Ovary (tissue), 9 donors: ENCODE data around the gene RTL1. TPM values are rescaled to one million over a fixed set of nuclear protein-coding genes. Genes with fewer than 3 reads are reported as not detected.

Experiments used
- DNase-seq, 5 donors: peaks; one replicate each; pipeline ENCODE4 v3.0.0-alpha.2; 2019 to 2020
- H3K27ac ChIP-seq, 2 donors: fragments of 200-600 bp; one replicate each; pipeline versions ENCODE4 v1.5.1 to v1.8.0; 2019 to 2022
- H3K27me3 ChIP-seq: fragments of 200-600 bp; one replicate; pipeline ENCODE4 v1.8.0; 2022
- H3K36me3 ChIP-seq: fragments of 200-600 bp; sonication (generic); one replicate; pipeline ENCODE4 v1.5.1; 2019
- H3K4me1 ChIP-seq: one replicate; pipeline ENCODE4 v1.8.1; 2013; ENCODE audit warnings: mild to moderate bottlenecking, moderate library complexity; ENCODE audit not compliant: insufficient read depth
- H3K4me3 ChIP-seq: fragments of 200-600 bp; sonication (generic); one replicate; pipeline ENCODE4 v1.5.1; 2017
- H3K9me3 ChIP-seq, 2 donors: fragments of 200-600 bp in 1 of 2; sonication (generic) in 1 of 2; one replicate each; pipeline versions ENCODE4 v1.5.1 to v1.8.1; 2013 to 2019; ENCODE audit warnings: mild to moderate bottlenecking in 1 of 2, moderate library complexity in 1 of 2
- CTCF ChIP-seq, 3 donors: fragments of 450-650 bp in 2 of 3; fragments of 200-600 bp in 1 of 3; IDR thresholded peaks; one replicate each; pipeline versions ENCODE4 v1.5.1 to v1.8.0; 2016 to 2022; ENCODE audit warnings: antibody characterized with exemption in 3 of 3, mild to moderate bottlenecking in 1 of 3
- EP300 ChIP-seq: sonication (generic); formaldehyde crosslinking; IDR thresholded peaks from one replicate; pipeline ENCODE4 v1.6.1; 2017; ENCODE audit warnings: antibody characterized with exemption
- POLR2A ChIP-seq: fragments of 450-650 bp; IDR thresholded peaks from one replicate; pipeline ENCODE4 v1.6.1; 2017; ENCODE audit warnings: antibody characterized with exemption, mild to moderate bottlenecking, moderate library complexity
- WGBS, 3 donors: extraction: QIAGEN DNeasy Blood & Tissue Kit in 1 of 3; methylation state at CpG; one replicate each; pipeline versions ENCODE4 v1.1.5 to v1.1.7; 2013 to 2017; 5-methylcytosine and 5-hydroxymethylcytosine counted together
- intact Hi-C, 4 donors: fragments of 100-400 bp; cut with DNase I; formaldehyde crosslinking; loops; one replicate each; pipeline versions ENCODE4 v1.11.0 to v1.15.1; 2022 to 2023
- polyA plus RNA-seq, 2 donors: library from polyadenylated mRNA; stranded (reverse); fragments of 200-250 nt in 1 of 2; fragments of 350-450 nt in 1 of 2; fragmentation: Illumina TruSeq in 1 of 2; extraction: RNeasy Lipid Tissue Mini Kit (QIAGEN cat#74804) in 1 of 2; gene quantifications; one replicate each; pipeline ENCODE4 v1.2.3, GENCODE V29; 2013 to 2014
- total RNA-seq, 7 donors: library from RNA; depleted of rRNA in 2 of 7; stranded (reverse); fragments of >200 nt in 2 of 7; fragmentation: NEBNext Ultra II Directional in 3 of 7; extraction: Animal tissue kit (Norgen Biotek cat#: 25700) in 3 of 7; gene quantifications; one replicate each; pipeline versions ENCODE4 v1.1.0 to v1.2.4, GENCODE V29; 2016 to 2023
- donor health status: DM: no; HTN: no; CAD: no; lungs with moderate emphysema.
- donor health status: DM: no; HTN: no; CAD: no.
- donor health status: Bipolar disorder and iron deficiency.
- donor health status: DM: yes; HTN: yes; CAD: no.
- donor health status: DM: no; HTN: no; CAD: no.
- donor health status: DM: yes; HTN: yes; CAD: no.

RTL1 gene
- total and polyA plus RNA-seq, 9 donors: 0.06 to 1.3 (median 0.40) TPM; not detected in 2

- H3K4me3 ChIP-seq: no peak overlapping the region
- no peak overlapping the region for H3K27ac ChIP-seq
- TF ChIP-seq EP300 (no peak), POLR2A (no peak), CTCF (IDR thresholded peaks at IDR 0.05) (no peak)
- H3K27me3 ChIP-seq: no peaks in the 10 kb centered on the region
- intact Hi-C loops: no loop called here
- no peaks in the 10 kb centered on the region for H3K9me3 ChIP-seq
- WGBS, 3 donors: 65 to 69% (median 69%) methylated on average over 6 of the region's 6 CpGs
- no peaks in the 10 kb centered on the region for H3K36me3 ChIP-seq
- H3K4me1 ChIP-seq: no peaks in the 10 kb centered on the region
- DNase-seq: peak in 1 of 5 donors; percentile 10
Observed at GRCh38 chr14:100887728-100888335, 15.7 kb downstream of the RTL1 start.

GRCh38 chr14:100885617-100886016 is 17.9 kb downstream of the RTL1 start:
- Histone ChIP-seq H3K9me3 (no peaks in the 10 kb centered on the region), H3K27ac (no peak overlapping the region), H3K4me3 (no peak overlapping the region), H3K27me3 (no peaks in the 10 kb centered on the region), H3K4me1 (no peaks in the 10 kb centered on the region), H3K36me3 (no peaks in the 10 kb centered on the region)
- intact Hi-C loops: no loop called here
- WGBS, 3 donors: 41 to 50% (median 47%) methylated on average over 5 of the region's 5 CpGs
- TF ChIP-seq EP300 (no peak), POLR2A (no peak), CTCF (IDR thresholded peaks at IDR 0.05) (no peak)
- peak in 1 of 5 donors; percentile 16 for DNase-seq

DNA sequence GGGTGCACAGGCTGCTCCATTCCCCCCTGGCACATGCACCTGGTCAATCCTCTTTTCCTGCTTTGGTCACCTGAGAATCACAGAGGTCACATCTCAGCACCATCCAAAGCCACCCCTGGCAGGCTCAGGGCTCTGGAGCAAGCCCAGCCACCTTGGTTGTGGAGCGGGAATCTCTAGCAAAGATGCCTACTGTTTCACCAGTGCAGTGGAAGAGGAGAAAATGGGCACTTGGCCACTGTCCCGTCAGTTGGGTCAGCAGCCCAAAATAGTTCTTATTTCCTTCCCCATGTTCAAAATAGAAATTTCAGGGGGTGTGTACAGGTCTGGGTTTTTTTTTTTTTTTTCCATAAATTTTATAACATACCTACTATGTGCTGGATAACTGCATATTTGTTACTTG is 18.3 kb downstream of the RTL1 start:
- Histone ChIP-seq H3K27ac (no peak overlapping the region), H3K9me3 (no peaks in the 10 kb centered on the region), H3K4me3 (no peak overlapping the region), H3K27me3 (no peaks in the 10 kb centered on the region), H3K4me1 (no peaks in the 10 kb centered on the region), H3K36me3 (no peaks in the 10 kb centered on the region)
- DNase-seq: peak in 1 of 5 donors; percentile 24
- WGBS, 3 donors: 75 to 83% (median 76%) methylated on average over 2 of the region's 2 CpGs
- TF ChIP-seq EP300 (no peak), POLR2A (no peak), CTCF (IDR thresholded peaks at IDR 0.05) (no peak)
- intact Hi-C loops: no loop called here

DNA sequence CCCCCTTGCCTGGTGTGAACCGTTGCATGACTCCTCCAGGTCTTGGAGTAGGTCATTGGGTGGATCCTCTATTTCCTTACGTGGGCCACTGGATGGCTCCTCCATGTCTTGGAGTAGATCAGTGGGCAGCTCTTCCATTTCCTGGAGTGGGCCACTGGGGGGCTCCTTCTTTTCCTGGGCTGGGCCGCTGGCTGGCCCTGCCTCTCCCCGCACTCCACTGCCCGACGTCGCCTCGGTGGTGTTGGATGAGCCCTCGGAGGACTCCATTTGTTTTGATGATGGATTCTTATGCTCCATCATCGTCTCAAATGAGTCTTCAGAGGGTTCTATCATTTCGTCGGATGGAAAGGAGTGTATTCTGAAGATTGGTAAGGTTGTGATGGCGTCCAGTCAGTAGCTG is 19.1 kb downstream of the RTL1 start:
- Histone ChIP-seq H3K4me1 (no peaks in the 10 kb centered on the region), H3K4me3 (no peak overlapping the region), H3K36me3 (no peaks in the 10 kb centered on the region), H3K9me3 (no peaks in the 10 kb centered on the region), H3K27me3 (no peaks in the 10 kb centered on the region), H3K27ac (no peak overlapping the region)
- DNase-seq: peak in 1 of 5 donors; percentile 23
- no peak for TF ChIP-seq POLR2A
- no peak for TF ChIP-seq EP300
- TF ChIP-seq CTCF (IDR thresholded peaks at IDR 0.05): no peak
- intact Hi-C loops: no loop called here
- 89 to 91% (median 91%) methylated on average over 13 of the region's 13 CpGs for WGBS, 3 donors
